Left renal cortex interstitium (tissue), 4 donors: ENCODE measurements around the gene SMCO3. TPM values are rescaled to one million over a fixed set of nuclear protein-coding genes. Genes with fewer than 3 reads are reported as not detected.

Experiments used
- DNase-seq, 4 donors: peaks; one replicate each; pipeline ENCODE4 v3.0.0-alpha.2; 2013; ENCODE audit warnings: low read depth in 4 of 4, low spot score in 2 of 4, missing footprints in 1 of 4
- polyA plus RNA-seq, 4 donors: library from polyadenylated mRNA; unstranded; fragments of 120-200 nt; gene quantifications; one replicate each; pipeline ENCODE4 v1.2.1, GENCODE V29; 2013; ENCODE audit not compliant: insufficient read length in 4 of 4

SMCO3 gene
- polyA plus RNA-seq, 4 donors, result 2.2 to 3.1 (median 2.6) TPM

GRCh38 chr12:14833336-14833735 lies 19.4 kb upstream of the SMCO3 start:
- DNase-seq, result no peak

GRCh38 chr12:14828892-14829291 lies 14.9 kb upstream of the SMCO3 start:
- no peak for DNase-seq

- no peak for DNase-seq
Observed at GRCh38 chr12:14827043-14827442, 13.1 kb upstream of the SMCO3 start.

- DNase-seq, result no peak
Observed at GRCh38 chr12:14826491-14826890, 12.5 kb upstream of the SMCO3 start.

- DNase-seq, result no peak
Observed at GRCh38 chr12:14825256-14825655, 11.3 kb upstream of the SMCO3 start.

- no peak for DNase-seq
Observed at GRCh38 chr12:14824012-14824634, 10.1 kb upstream of the SMCO3 start.

- no peak for DNase-seq
Observed at GRCh38 chr12:14811486-14811885, 2.5 kb downstream of the SMCO3 start.

- DNase-seq, result no peak
Observed at GRCh38 chr12:14810953-14811483, 3.0 kb downstream of the SMCO3 start.

- DNase-seq, result no peak
Observed at GRCh38 chr12:14810167-14810952, 3.6 kb downstream of the SMCO3 start.

GRCh38 chr12:14803830-14804160 lies 10.2 kb downstream of the SMCO3 start:
- peak in 1 of 4 donors; percentile 19 for DNase-seq

- DNase-seq, result peak; percentile 91 to 98 (median 94)
Observed at GRCh38 chr12:14803011-14803829, 10.8 kb downstream of the SMCO3 start, which contains the start of the genes C12orf60 and WBP11. TSS of gene C12orf60 (plus strand) at chr12:14803670. CDS start at chr12:14822936, 19,266 bp downstream. TSS of gene WBP11 (minus strand) at chr12:14803478. CDS start at chr12:14801383, 2,095 bp downstream.

GRCh38 chr12:14802721-14803010 lies 11.3 kb downstream of the SMCO3 start:
- DNase-seq, result peak; percentile 47 to 77 (median 51)

- no peak for DNase-seq
Observed at GRCh38 chr12:14802247-14802646, 11.7 kb downstream of the SMCO3 start.

GRCh38 chr12:14795028-14795448 lies 18.9 kb downstream of the SMCO3 start:
- no peak for DNase-seq

- no peak for DNase-seq
Observed at GRCh38 chr12:14785568-14785967, 28.4 kb downstream of the SMCO3 start.

GRCh38 chr12:14784471-14784870 lies 29.5 kb downstream of the SMCO3 start:
- no peak for DNase-seq

GRCh38 chr12:14782756-14783155 lies 31.2 kb downstream of the SMCO3 start:
- no peak for DNase-seq

GRCh38 chr12:14781563-14781962 lies 32.4 kb downstream of the SMCO3 start:
- no peak for DNase-seq

- no peak for DNase-seq
Observed at GRCh38 chr12:14780859-14781258, 33.1 kb downstream of the SMCO3 start.

- no peak for DNase-seq
Observed at GRCh38 chr12:14779834-14780233, 34.1 kb downstream of the SMCO3 start.

GRCh38 chr12:14777271-14777670 lies 36.7 kb downstream of the SMCO3 start:
- no peak for DNase-seq
